ENCODE data around the gene VPS37B.
"Not testable (repeated sequence)": the region's sequence is repeated elsewhere in the genome, so short reads cannot be mapped to it uniquely, and the experiment has no call there.

GRCh38 chr12:122941351-122941750, 45.4 kb upstream of the VPS37B start:
- not testable (repeated sequence) for TF ChIP-seq CTCF, POLR2AphosphoS5, POLR2A (IDR thresholded peaks at IDR 0.05)

All from gastroesophageal sphincter (tissue), 3 donors.